Panc1 (cell line): ENCODE data around the gene CACNA1B.

Experiments
- CTCF ChIP-seq: fragments of 450-650 bp; IDR thresholded peaks from 2 replicates; pipeline ENCODE4 v1.5.1; 2017; ENCODE audit warnings: mild to moderate bottlenecking
- POLR2AphosphoS5 ChIP-seq: IDR thresholded peaks from 2 replicates; pipeline ENCODE4 v1.6.1; 2012; ENCODE audit warnings: mild to moderate bottlenecking, low read depth, low read length, moderate library complexity
- SIN3A ChIP-seq: IDR thresholded peaks from 2 replicates; pipeline ENCODE4 v1.6.1; 2012; ENCODE audit warnings: low read depth, mild to moderate bottlenecking, low read length, moderate library complexity, borderline replicate concordance; ENCODE audit not compliant: insufficient read depth

- TF ChIP-seq POLR2AphosphoS5 (no peak), CTCF (no peak), SIN3A (no peak)
Measured at GRCh38 chr9:137891588-137892423, 14.2 kb downstream of the CACNA1B start.
